Measurements from ENCODE around the gene PITX1.

DNA sequence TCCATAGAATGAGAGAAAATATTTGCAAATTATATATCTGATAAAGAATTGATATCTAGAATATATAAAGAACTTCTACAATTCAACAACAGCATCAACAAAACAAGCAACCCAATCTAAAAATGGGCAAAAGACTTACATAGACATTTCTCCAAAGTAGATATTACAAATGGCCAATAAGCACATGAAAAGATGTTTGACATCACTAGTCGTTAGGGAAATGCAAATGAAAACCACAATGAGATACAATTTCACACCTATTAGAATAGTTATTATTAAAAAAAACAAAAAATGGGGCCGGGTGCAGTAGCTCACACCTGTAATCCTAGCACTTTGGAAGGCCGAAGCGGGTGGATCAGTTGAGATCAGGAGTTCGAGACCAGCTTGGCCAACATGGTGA is 41.9 kb downstream of the PITX1 start:
- TF ChIP-seq YY1 (IDR thresholded peaks at IDR 0.05; ENCODE audit: insufficient read depth, insufficient read length) (no peak), ZNF274 (IDR thresholded peaks at IDR 0.05; ENCODE audit: low read depth, low read length) (no peak)
